ENCODE results near the gene TMEM123. TPM values are rescaled to one million over a fixed set of nuclear protein-coding genes. Genes with fewer than 3 reads are reported as not detected.
A peak's percentile ranks its signal among the peaks of the same experiment; 100 is the strongest.

The TMEM123 gene
- polyA plus RNA-seq, 3 donors = 68.7 to 368 (median 263) TPM

- Histone ChIP-seq H3K4me1 (ENCODE audit: control insufficient read depth in 1 of 2, insufficient read depth in 2 of 2, low read length in 2 of 2) (peaks cover 5 to 11% of the 10 kb centered on the region in 2 donors), H3K36me3 (replicated peaks in 1 of 2; ENCODE audit: control insufficient read depth in 1 of 2, insufficient read depth in 2 of 2, low read length in 2 of 2) (no peaks in the 10 kb centered on the region), H4K20me1 (ENCODE audit: insufficient read depth, low read length) (no peaks in the 10 kb centered on the region), H3K9me3 (replicated peaks in 1 of 2; ENCODE audit: control insufficient read depth in 1 of 2, insufficient read depth in 1 of 2, low read length in 2 of 2) (no peaks in the 10 kb centered on the region), H3K79me2 (ENCODE audit: insufficient read depth, low read length) (no peaks in the 10 kb centered on the region), H3K4me3 (replicated peaks in 1 of 3; ENCODE audit: low read depth in 2 of 3, low read length in 3 of 3) (no peak overlapping the region), H2AFZ (ENCODE audit: insufficient read depth, low read depth, low read length, poor library complexity, severe bottlenecking) (no peak overlapping the region), H3K27ac (ENCODE audit: low read depth in 1 of 2, low read length in 2 of 2) (no peak overlapping the region), H3K27me3 (ENCODE audit: control insufficient read depth in 2 of 2, insufficient read depth in 2 of 2, low read length in 2 of 2) (no peaks in the 10 kb centered on the region), H3K9ac (ENCODE audit: insufficient read depth, low read length, poor library complexity, severe bottlenecking) (no peak overlapping the region), H3K4me2 (replicated peaks; ENCODE audit: extremely low read depth, low read length, poor library complexity, severe bottlenecking) (no peak overlapping the region)
- Mint-ChIP-seq H3K36me3 (no peaks in the 10 kb centered on the region), H3K27me3 (ENCODE audit: low read depth in 3 of 3) (peaks cover 0 to 5% (median 0%) of the 10 kb centered on the region in 3 donors), H3K4me3 (no peak overlapping the region), H3K27ac (peak overlapping the region in 1 of 7 donors; percentile 10), H3K9me3 (no peaks in the 10 kb centered on the region), H3K4me1 (peaks cover 24% of the 10 kb centered on the region)
- TF ChIP-seq, protein P1, sequence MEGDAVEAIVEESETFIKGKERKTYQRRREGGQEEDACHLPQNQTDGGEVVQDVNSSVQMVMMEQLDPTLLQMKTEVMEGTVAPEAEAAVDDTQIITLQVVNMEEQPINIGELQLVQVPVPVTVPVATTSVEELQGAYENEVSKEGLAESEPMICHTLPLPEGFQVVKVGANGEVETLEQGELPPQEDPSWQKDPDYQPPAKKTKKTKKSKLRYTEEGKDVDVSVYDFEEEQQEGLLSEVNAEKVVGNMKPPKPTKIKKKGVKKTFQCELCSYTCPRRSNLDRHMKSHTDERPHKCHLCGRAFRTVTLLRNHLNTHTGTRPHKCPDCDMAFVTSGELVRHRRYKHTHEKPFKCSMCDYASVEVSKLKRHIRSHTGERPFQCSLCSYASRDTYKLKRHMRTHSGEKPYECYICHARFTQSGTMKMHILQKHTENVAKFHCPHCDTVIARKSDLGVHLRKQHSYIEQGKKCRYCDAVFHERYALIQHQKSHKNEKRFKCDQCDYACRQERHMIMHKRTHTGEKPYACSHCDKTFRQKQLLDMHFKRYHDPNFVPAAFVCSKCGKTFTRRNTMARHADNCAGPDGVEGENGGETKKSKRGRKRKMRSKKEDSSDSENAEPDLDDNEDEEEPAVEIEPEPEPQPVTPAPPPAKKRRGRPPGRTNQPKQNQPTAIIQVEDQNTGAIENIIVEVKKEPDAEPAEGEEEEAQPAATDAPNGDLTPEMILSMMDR (IDR thresholded peaks at IDR 0.05) = no peak
- no peak for DNase-seq
- intact Hi-C loops (cut with micrococcal nuclease) = no loop called here
- WGBS (ENCODE audit: insufficient coverage) = 95% methylated on average over 4 of the region's 4 CpGs
Measured at GRCh38 chr11:102472127-102472526, 19.6 kb upstream of the TMEM123 start.

- Mint-ChIP-seq H3K27me3 (ENCODE audit: low read depth in 3 of 3) (peaks cover 0 to 5% (median 0%) of the 10 kb centered on the region in 3 donors), H3K36me3 (no peaks in the 10 kb centered on the region), H3K4me3 (no peak overlapping the region), H3K27ac (peak overlapping the region in 1 of 7 donors; percentile 2), H3K4me1 (peaks cover 19% of the 10 kb centered on the region), H3K9me3 (no peaks in the 10 kb centered on the region)
- intact Hi-C loops (cut with micrococcal nuclease) = no loop called here
- Histone ChIP-seq H3K4me1 (ENCODE audit: control insufficient read depth in 1 of 2, insufficient read depth in 2 of 2, low read length in 2 of 2) (peaks cover 5 to 11% of the 10 kb centered on the region in 2 donors), H3K9ac (ENCODE audit: insufficient read depth, low read length, poor library complexity, severe bottlenecking) (no peak overlapping the region), H3K27ac (ENCODE audit: low read depth in 1 of 2, low read length in 2 of 2) (no peak overlapping the region), H3K9me3 (replicated peaks in 1 of 2; ENCODE audit: control insufficient read depth in 1 of 2, insufficient read depth in 1 of 2, low read length in 2 of 2) (no peaks in the 10 kb centered on the region), H3K27me3 (ENCODE audit: control insufficient read depth in 2 of 2, insufficient read depth in 2 of 2, low read length in 2 of 2) (no peaks in the 10 kb centered on the region), H3K4me2 (replicated peaks; ENCODE audit: extremely low read depth, low read length, poor library complexity, severe bottlenecking) (no peak overlapping the region), H2AFZ (ENCODE audit: insufficient read depth, low read depth, low read length, poor library complexity, severe bottlenecking) (no peak overlapping the region), H3K4me3 (replicated peaks in 1 of 3; ENCODE audit: low read depth in 2 of 3, low read length in 3 of 3) (no peak overlapping the region), H3K36me3 (replicated peaks in 1 of 2; ENCODE audit: control insufficient read depth in 1 of 2, insufficient read depth in 2 of 2, low read length in 2 of 2) (no peaks in the 10 kb centered on the region), H3K79me2 (ENCODE audit: insufficient read depth, low read length) (no peaks in the 10 kb centered on the region), H4K20me1 (ENCODE audit: insufficient read depth, low read length) (no peaks in the 10 kb centered on the region)
- DNase-seq = no peak
- TF ChIP-seq, protein P1 (IDR thresholded peaks at IDR 0.05) = no peak
Measured at GRCh38 chr11:102471474-102471873, 18.9 kb upstream of the TMEM123 start.

Data from CD14-positive monocyte (primary cell).